NCI-H146 treated with DMSO at 0.1 percent for 48 hours (cell line): ENCODE data around the gene KIF13A.
"Not testable (repeated sequence)": the region's sequence is repeated elsewhere in the genome, so short reads cannot be mapped to it uniquely, and the experiment has no call there.

Source experiments
- DNase-seq: peaks from one replicate; lab custom pipeline; 2025; ENCODE audit not compliant: unreplicated experiment; lab: John Stamatoyannopoulos, UW

The KIF13A gene

GRCh38 chr6:17971128-17972073 lies 16.0 kb downstream of the KIF13A start:
- DNase-seq, result no peak

GRCh38 chr6:17968876-17969275 lies 18.6 kb downstream of the KIF13A start:
- no peak for DNase-seq

GRCh38 chr6:17967668-17968518 lies 19.5 kb downstream of the KIF13A start:
- DNase-seq, result no peak

GRCh38 chr6:17966451-17966850 lies 21.0 kb downstream of the KIF13A start:
- no peak for DNase-seq

GRCh38 chr6:17965397-17965796 lies 22.0 kb downstream of the KIF13A start:
- DNase-seq, result no peak

GRCh38 chr6:17964633-17965032 lies 22.8 kb downstream of the KIF13A start:
- no peak for DNase-seq

- no peak for DNase-seq
These were observed 24.9 kb downstream of the KIF13A start for GRCh38 chr6:17962436-17963031.

GRCh38 chr6:17959302-17959701 lies 28.1 kb downstream of the KIF13A start:
- no peak for DNase-seq

GRCh38 chr6:17957904-17958620 lies 29.4 kb downstream of the KIF13A start:
- DNase-seq, result no peak

- no peak for DNase-seq
These were observed 29.9 kb downstream of the KIF13A start for GRCh38 chr6:17957498-17957897.

- DNase-seq, result no peak
These were observed 30.3 kb downstream of the KIF13A start for GRCh38 chr6:17957086-17957485.

GRCh38 chr6:17950095-17950494 lies 37.3 kb downstream of the KIF13A start:
- DNase-seq, result no peak

GRCh38 chr6:17949168-17949567 lies 38.3 kb downstream of the KIF13A start:
- DNase-seq, result no peak

- no peak for DNase-seq
These were observed 38.7 kb downstream of the KIF13A start for GRCh38 chr6:17948725-17949124.

- not testable (repeated sequence) for DNase-seq
These were observed 39.9 kb downstream of the KIF13A start for GRCh38 chr6:17947574-17947973.

GRCh38 chr6:17945575-17945974 lies 41.9 kb downstream of the KIF13A start:
- no peak for DNase-seq

- no peak for DNase-seq
These were observed 42.3 kb downstream of the KIF13A start for GRCh38 chr6:17945111-17945510.

- no peak for DNase-seq
These were observed 46.1 kb downstream of the KIF13A start for GRCh38 chr6:17941318-17941717.

GRCh38 chr6:17940151-17940792 lies 47.2 kb downstream of the KIF13A start:
- no peak for DNase-seq

GRCh38 chr6:17938901-17939300 lies 48.5 kb downstream of the KIF13A start:
- no peak for DNase-seq
